GM23338 (cell line): Measurements from ENCODE around the gene PLAAT3.
A peak's percentile ranks its signal among the peaks of the same experiment; 100 is the strongest.

Experiments
- CTCF ChIP-seq, 2 experiments: fragments of 200-600 bp in 1 of 2; sonication (generic) in 1 of 2; conservative IDR thresholded peaks; 2 replicates each; pipeline versions ENCODE4 v1.5.1 to v1.6.1; 2016 to 2017; ENCODE audit warnings: antibody characterized with exemption in 2 of 2, low read depth in 2 of 2, mild to moderate bottlenecking in 2 of 2, moderate library complexity in 1 of 2
- EZH2 ChIP-seq: fragments of 200-600 bp; sonication (generic); IDR thresholded peaks from one replicate; pipeline ENCODE4 v1.8.0; 2017; ENCODE audit warnings: antibody characterized with exemption, mild to moderate bottlenecking, low read depth; ENCODE audit not compliant: unreplicated experiment
- EZH2phosphoT487 ChIP-seq: fragments of 200-600 bp; sonication (generic); IDR thresholded peaks from one replicate; pipeline ENCODE4 v1.8.1; 2018; ENCODE audit warnings: antibody characterized with exemption; ENCODE audit not compliant: unreplicated experiment
- JUNB ChIP-seq: IDR thresholded peaks from one replicate; pipeline ENCODE4 v1.6.1; 2016; ENCODE audit warnings: antibody characterized with exemption; ENCODE audit not compliant: unreplicated experiment
- POLR2AphosphoS5 ChIP-seq: IDR thresholded peaks from 2 replicates; pipeline ENCODE4 v1.6.1; 2016; ENCODE audit warnings: antibody characterized with exemption, low read depth
- ZNF331 ChIP-seq: fragments of 250-450 bp; sonication (Bioruptor Pico); IDR thresholded peaks from 2 replicates; pipeline ENCODE4 v1.5.0; 2020; ENCODE audit warnings: low read depth, mild to moderate bottlenecking, moderate library complexity

- TF ChIP-seq JUNB (no peak), CTCF (conservative IDR thresholded peaks at IDR 0.05; ENCODE audit: low read depth in 2 of 2) (no peak), ZNF331 (CRISPR knock-in tag) (no peak), EZH2 (no peak), POLR2AphosphoS5 (0 out of 2 replicates have a peak, but pooled peaks have one; percentile 17), EZH2phosphoT487 (no peak)
These were observed 42.1 kb downstream of the PLAAT3 start for GRCh38 chr11:63572026-63572688.
